ENCODE data around the gene NDFIP2.

The NDFIP2 gene

DNA sequence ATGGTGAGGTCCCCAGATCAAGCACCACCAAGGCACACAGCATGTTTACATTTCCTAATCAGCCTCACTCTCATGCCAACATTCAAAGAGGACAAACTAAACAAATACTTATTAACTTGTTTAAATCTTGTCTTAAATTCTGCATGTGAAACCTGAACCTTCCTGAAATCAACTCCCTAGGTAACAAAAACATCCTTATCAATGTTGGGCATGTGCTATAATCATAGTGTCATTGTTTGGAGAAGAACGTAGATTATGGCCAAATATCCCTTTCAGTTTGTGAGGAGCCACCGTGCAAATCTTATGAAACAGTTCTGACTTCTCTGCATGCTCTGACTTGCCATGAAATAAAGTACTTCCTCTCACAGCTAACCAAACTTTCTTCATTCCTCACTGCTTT is 123.8 kb downstream of the NDFIP2 start:
- DNase-seq: no peak

All from T-helper 1 cell (primary cell).